GM12891 (cell line): ENCODE results near the gene SMIM21.

Experiments
- DNase-seq: peaks from one replicate; pipeline ENCODE4 v3.0.0; 2011; ENCODE audit warnings: low spot score; ENCODE audit not compliant: insufficient read length
- FAIRE-seq: peaks from 2 replicates; lab custom pipeline; 2011; peaks lifted over from hg19 to GRCh38; lab: Jason Lieb, UNC
- PAX5 ChIP-seq: IDR thresholded peaks from 2 replicates; pipeline ENCODE4 v1.6.1; 2011; ENCODE audit warnings: low read length, moderate library complexity, mild to moderate bottlenecking; ENCODE audit not compliant: insufficient read depth, severe bottlenecking
- POLR2A ChIP-seq: IDR thresholded peaks from 2 replicates; pipeline ENCODE4 v1.6.1; 2011; ENCODE audit warnings: low read depth, low read length, control low read depth
- POLR2AphosphoS5 ChIP-seq: IDR thresholded peaks from 2 replicates; pipeline ENCODE4 v1.6.1; 2011; ENCODE audit warnings: low read depth, low read length, control low read depth
- POU2F2 ChIP-seq: IDR thresholded peaks from 2 replicates; pipeline ENCODE4 v1.6.1; 2011; ENCODE audit warnings: low read depth, mild to moderate bottlenecking, control low read depth, low read length, moderate library complexity
- SPI1 ChIP-seq: IDR thresholded peaks from 2 replicates; pipeline ENCODE4 v1.6.1; 2011; ENCODE audit warnings: low read depth, low read length, control low read depth
- TAF1 ChIP-seq: IDR thresholded peaks from 2 replicates; pipeline ENCODE4 v1.6.1; 2011; ENCODE audit warnings: low read depth, low read length, control low read depth

SMIM21 gene

GRCh38 chr18:75407468-75408437 lies 19.8 kb downstream of the SMIM21 start:
- no peak for TF ChIP-seq PAX5
- no peak for TF ChIP-seq SPI1
- TF ChIP-seq POLR2A: no peak
- TF ChIP-seq POU2F2: no peak
- no peak for TF ChIP-seq TAF1
- no peak for TF ChIP-seq POLR2AphosphoS5
- FAIRE-seq (no peak), DNase-seq (no peak)

GRCh38 chr18:75406491-75407445 lies 20.7 kb downstream of the SMIM21 start:
- TF ChIP-seq POLR2AphosphoS5 (no peak), TAF1 (no peak), PAX5 (no peak), POU2F2 (no peak), POLR2A (no peak), SPI1 (no peak)
- FAIRE-seq: no peak
- DNase-seq: no peak

GRCh38 chr18:75405351-75405750 lies 22.2 kb downstream of the SMIM21 start:
- TF ChIP-seq SPI1 (no peak), POLR2AphosphoS5 (no peak)
- DNase-seq: no peak
- FAIRE-seq: no peak

- FAIRE-seq: no peak
- no peak for DNase-seq
- TF ChIP-seq TAF1 (no peak), POLR2A (no peak), SPI1 (no peak), PAX5 (no peak), POLR2AphosphoS5 (no peak), POU2F2 (no peak)
Observed at GRCh38 chr18:75400366-75400765, 27.1 kb downstream of the SMIM21 start.

- FAIRE-seq: no peak
- no peak for DNase-seq
- TF ChIP-seq TAF1 (no peak), POU2F2 (no peak), SPI1 (no peak), PAX5 (no peak), POLR2AphosphoS5 (no peak), POLR2A (no peak)
Observed at GRCh38 chr18:75395137-75395536, 32.4 kb downstream of the SMIM21 start.

GRCh38 chr18:75393721-75394120 lies 33.8 kb downstream of the SMIM21 start:
- DNase-seq (no peak), FAIRE-seq (no peak)
- no peak for TF ChIP-seq PAX5
- TF ChIP-seq POU2F2: no peak
- no peak for TF ChIP-seq TAF1
- TF ChIP-seq SPI1: no peak
- no peak for TF ChIP-seq POLR2A
- no peak for TF ChIP-seq POLR2AphosphoS5

DNA sequence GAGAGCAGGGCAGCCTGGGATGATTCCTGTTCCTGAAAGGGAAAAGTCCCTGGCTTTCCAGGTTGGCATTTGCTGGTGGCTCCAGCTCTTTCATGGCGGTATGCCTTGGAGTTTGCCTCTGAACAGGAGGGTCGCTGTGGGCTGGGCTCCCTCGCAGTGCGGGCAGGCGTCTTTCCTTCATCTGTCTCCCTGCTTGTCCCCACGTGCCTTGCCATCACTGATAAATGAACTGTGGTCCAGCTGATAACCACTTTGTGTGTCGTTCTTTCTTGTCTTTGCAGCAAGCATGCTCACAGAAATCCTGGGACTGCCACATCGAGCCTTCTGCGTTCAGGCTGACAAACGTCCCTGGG lies 35.3 kb downstream of the SMIM21 start:
- no peak for DNase-seq
- FAIRE-seq: no peak

DNA sequence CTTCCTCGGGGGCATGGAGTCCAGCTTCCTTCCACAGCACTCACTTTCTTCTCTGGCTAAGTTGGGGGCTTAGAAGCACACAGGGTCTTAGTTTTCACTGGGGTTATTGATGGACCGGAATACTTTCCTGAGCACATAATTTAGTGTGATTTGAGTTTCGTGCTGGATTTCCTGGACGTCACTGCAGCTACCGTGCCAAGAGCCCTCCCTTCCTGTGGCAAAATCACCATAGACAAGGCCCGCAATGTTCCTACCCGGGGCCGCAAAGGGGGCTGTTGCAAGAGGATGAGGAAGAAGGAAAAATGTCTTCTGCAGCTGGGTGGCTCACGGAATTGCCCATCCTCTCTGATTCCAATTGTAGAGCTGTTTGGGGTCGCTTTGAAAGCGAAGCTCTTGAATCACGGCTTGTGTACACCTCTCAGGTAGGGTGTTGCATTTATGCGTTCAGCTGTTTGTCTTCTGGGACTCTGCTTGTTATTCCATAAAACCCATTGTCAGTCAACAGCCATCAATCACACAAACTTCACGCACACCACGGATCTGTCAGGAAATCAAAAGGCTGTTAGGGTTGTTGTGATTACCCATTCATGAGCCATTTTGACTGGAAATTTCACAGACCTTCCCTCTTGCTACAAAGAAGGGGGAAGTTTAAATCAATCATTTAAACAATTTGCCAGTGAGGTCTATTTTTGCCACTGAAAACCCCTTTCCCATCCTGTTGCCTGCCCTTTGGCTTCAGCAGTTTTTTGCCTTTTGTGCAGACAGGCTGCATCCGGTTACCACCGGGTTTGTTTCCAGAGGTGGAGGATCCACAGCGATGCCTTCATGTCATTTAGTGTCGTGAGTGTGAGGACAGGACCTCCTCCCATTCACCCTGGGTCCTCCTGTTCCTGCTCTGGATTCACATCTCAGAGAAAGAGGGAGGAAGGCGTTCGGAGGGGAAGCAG lies 36.0 kb downstream of the SMIM21 start:
- no peak for TF ChIP-seq POLR2A
- TF ChIP-seq SPI1: no peak
- no peak for TF ChIP-seq POLR2AphosphoS5
- FAIRE-seq (no peak), DNase-seq (no peak)

More for the DNA sequence above, 35.3 kb downstream of the SMIM21 start:
- TF ChIP-seq POLR2AphosphoS5: no peak
- TF ChIP-seq POLR2A: no peak

DNA sequence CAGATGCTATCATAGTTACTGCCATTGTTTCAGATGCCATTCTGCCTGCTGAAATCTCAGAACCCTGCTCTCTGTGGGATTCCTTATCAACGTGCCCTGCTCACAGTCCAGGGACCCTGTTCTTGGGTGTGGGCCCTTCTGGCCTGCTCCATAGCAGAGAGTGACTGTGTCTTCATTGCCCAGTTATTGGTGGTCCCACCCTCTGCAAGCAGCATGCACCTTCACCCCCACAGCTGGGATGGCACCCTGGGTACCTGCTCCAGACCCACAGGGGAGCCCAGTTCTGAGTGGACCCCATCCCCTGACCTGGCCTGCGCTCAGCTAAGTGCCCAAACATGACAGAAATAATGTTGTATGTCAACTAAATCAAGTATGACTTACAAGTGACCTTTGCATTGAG lies 36.6 kb downstream of the SMIM21 start:
- no peak for FAIRE-seq
- DNase-seq: no peak
- TF ChIP-seq POLR2AphosphoS5 (no peak), SPI1 (no peak), TAF1 (no peak), POLR2A (no peak), PAX5 (no peak), POU2F2 (no peak)
